Embryonic facial prominence (tissue), 1 donor: ENCODE data around the gene PLTP.

ENCODE experiments used
- DNase-seq: peaks from one replicate; pipeline ENCODE4 v3.0.0-alpha.2; 2016; ENCODE audit errors: extremely low spot score

The PLTP gene

GRCh38 chr20:45898285-45898684 lies 13.7 kb downstream of the PLTP start:
- DNase-seq, result no peak

- DNase-seq, result no peak
Observed at GRCh38 chr20:45897692-45898091, 14.3 kb downstream of the PLTP start.

- DNase-seq, result no peak
Observed at GRCh38 chr20:45897289-45897688, 14.7 kb downstream of the PLTP start.

GRCh38 chr20:45896641-45897161 lies 15.3 kb downstream of the PLTP start:
- DNase-seq, result no peak

GRCh38 chr20:45894797-45895196 lies 17.2 kb downstream of the PLTP start:
- DNase-seq, result no peak

- no peak for DNase-seq
Observed at GRCh38 chr20:45893831-45894230, 18.1 kb downstream of the PLTP start.

GRCh38 chr20:45892828-45893500 lies 19.0 kb downstream of the PLTP start:
- no peak for DNase-seq

GRCh38 chr20:45892049-45892825 lies 19.7 kb downstream of the PLTP start:
- DNase-seq, result no peak

GRCh38 chr20:45890985-45891983 lies 20.7 kb downstream of the PLTP start, which contains the start of the genes CTSA and NEURL2:
CTSA (plus strand) TSS chr20:45891335; CDS start chr20:45891569, 234 bp downstream.
NEURL2 (minus strand) TSS chr20:45891208; CDS start chr20:45890991, 217 bp downstream.
- peak; percentile 77 for DNase-seq

- peak; percentile 31 for DNase-seq
Observed at GRCh38 chr20:45890077-45890984, 21.6 kb downstream of the PLTP start.

GRCh38 chr20:45888681-45889080 lies 23.3 kb downstream of the PLTP start:
- no peak for DNase-seq

- no peak for DNase-seq
Observed at GRCh38 chr20:45887346-45887715, 24.6 kb downstream of the PLTP start, which contains the start of gene SPATA25. SPATA25 (minus strand) TSS chr20:45887622; CDS start chr20:45887590, 32 bp downstream.

- DNase-seq, result no peak
Observed at GRCh38 chr20:45886590-45887345, 25.2 kb downstream of the PLTP start.

GRCh38 chr20:45883100-45883469 lies 28.9 kb downstream of the PLTP start:
- no peak for DNase-seq

GRCh38 chr20:45882469-45883099 lies 29.4 kb downstream of the PLTP start:
- DNase-seq, result no peak

GRCh38 chr20:45880988-45881788 lies 30.8 kb downstream of the PLTP start, which contains the start of gene ZSWIM1:
ZSWIM1 (plus strand) TSS chr20:45881227; CDS start chr20:45882593, 1,366 bp downstream.
- DNase-seq, result peak; percentile 94

GRCh38 chr20:45878076-45878761 lies 33.7 kb downstream of the PLTP start:
- DNase-seq, result no peak

- DNase-seq, result no peak
Observed at GRCh38 chr20:45874576-45874975, 37.4 kb downstream of the PLTP start.
